ENCODE measurements around the gene CLEC16A.

The CLEC16A gene

GRCh38 chr16:11178424-11178823, 234.1 kb downstream of the CLEC16A start:
- DNase-seq (ENCODE audit: low read depth), result no peak

- DNase-seq (ENCODE audit: low read depth), result no peak
These were observed 235.2 kb downstream of the CLEC16A start for GRCh38 chr16:11179574-11179973.

- no peak for DNase-seq (ENCODE audit: low read depth)
These were observed 236.1 kb downstream of the CLEC16A start for GRCh38 chr16:11180489-11180888.

- no peak for DNase-seq (ENCODE audit: low read depth)
These were observed 237.0 kb downstream of the CLEC16A start for GRCh38 chr16:11181242-11181898.

GRCh38 chr16:11181899-11182279, 237.5 kb downstream of the CLEC16A start:
- no peak for DNase-seq (ENCODE audit: low read depth)

GRCh38 chr16:11182411-11182810, 238.0 kb downstream of the CLEC16A start:
- no peak for DNase-seq (ENCODE audit: low read depth)

GRCh38 chr16:11183035-11183812, 238.9 kb downstream of the CLEC16A start:
- DNase-seq (ENCODE audit: low read depth), result no peak

GRCh38 chr16:11183951-11184350, 239.6 kb downstream of the CLEC16A start:
- DNase-seq (ENCODE audit: low read depth), result no peak

GRCh38 chr16:11187522-11188023, 243.2 kb downstream of the CLEC16A start:
- DNase-seq (ENCODE audit: low read depth), result no peak

- no peak for DNase-seq (ENCODE audit: low read depth)
These were observed 244.7 kb downstream of the CLEC16A start for GRCh38 chr16:11188801-11189740.

GRCh38 chr16:11190588-11191560, 246.5 kb downstream of the CLEC16A start:
- no peak for DNase-seq (ENCODE audit: low read depth)

GRCh38 chr16:11191665-11192064, 247.3 kb downstream of the CLEC16A start:
- no peak for DNase-seq (ENCODE audit: low read depth)

GRCh38 chr16:11193494-11193893, 249.1 kb downstream of the CLEC16A start:
- DNase-seq (ENCODE audit: low read depth), result no peak

GRCh38 chr16:11194913-11195312, 250.5 kb downstream of the CLEC16A start:
- DNase-seq (ENCODE audit: low read depth), result no peak

GRCh38 chr16:11196286-11196828, 252.0 kb downstream of the CLEC16A start:
- no peak for DNase-seq (ENCODE audit: low read depth)

- DNase-seq (ENCODE audit: low read depth), result no peak
These were observed 254.0 kb downstream of the CLEC16A start for GRCh38 chr16:11198375-11198774.

- no peak for DNase-seq (ENCODE audit: low read depth)
These were observed 254.5 kb downstream of the CLEC16A start for GRCh38 chr16:11198828-11199227.

GRCh38 chr16:11200592-11200991, 256.2 kb downstream of the CLEC16A start:
- DNase-seq (ENCODE audit: low read depth), result no peak

GRCh38 chr16:11201498-11202259, 257.3 kb downstream of the CLEC16A start:
- peak; percentile 28 for DNase-seq (ENCODE audit: low read depth)

All from non-pigmented ciliary epithelial cell (primary cell).